ENCODE results near the gene EVI5. TPM values are rescaled to one million over a fixed set of nuclear protein-coding genes. Genes with fewer than 3 reads are reported as not detected.

Gene EVI5
- total and polyA plus RNA-seq, 3 experiments from 2014 or later, result 0.10 to 27.7 (median 27.4) TPM

DNA sequence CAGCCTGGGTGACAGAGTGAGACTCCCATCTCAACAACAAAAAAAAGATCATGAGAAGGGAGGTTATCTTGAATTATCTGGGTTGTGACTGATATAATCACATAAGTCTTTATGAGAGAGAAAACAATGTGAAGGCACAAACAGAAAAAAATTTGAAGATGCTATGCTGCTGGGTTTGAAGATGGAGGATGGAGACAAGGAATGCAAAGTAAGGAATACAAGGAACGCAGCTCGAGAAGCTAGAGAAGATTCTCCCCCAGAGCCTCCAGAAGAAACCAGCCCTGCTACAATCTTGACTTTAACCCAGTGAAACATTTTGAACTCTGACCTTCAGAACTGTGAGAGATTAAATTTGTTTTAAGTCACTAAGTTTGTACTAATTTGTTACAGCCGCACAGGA lies 15.1 kb downstream of the EVI5 start:
- ChIA-PET CTCF (no interaction called here), POLR2A (no interaction called here)
- Mint-ChIP-seq H3K27me3 (peaks cover 12 to 30% of the 10 kb centered on the region in 2 donors), H3K4me3 (no peak overlapping the region), H3K4me1 (no peaks in the 10 kb centered on the region), H3K9me3 (peaks cover 0 to 9% (median 2%) of the 10 kb centered on the region in 5 donors), H3K27ac (no peak overlapping the region), H3K36me3 (no peaks in the 10 kb centered on the region)
- DNase-seq, result no peak
- Histone ChIP-seq H3K9me3 (ENCODE audit: low read length) (no peaks in the 10 kb centered on the region), H3K4me1 (ENCODE audit: insufficient read depth, low read length) (no peaks in the 10 kb centered on the region), H3K4me3 (ENCODE audit: low read length) (no peak overlapping the region), H3K27me3 (ENCODE audit: insufficient read depth, low read length, poor library complexity, severe bottlenecking) (no peaks in the 10 kb centered on the region), H3K36me3 (ENCODE audit: insufficient read depth, low read length) (no peaks in the 10 kb centered on the region), H3K27ac (ENCODE audit: low read depth, low read length) (no peak overlapping the region)

DNA sequence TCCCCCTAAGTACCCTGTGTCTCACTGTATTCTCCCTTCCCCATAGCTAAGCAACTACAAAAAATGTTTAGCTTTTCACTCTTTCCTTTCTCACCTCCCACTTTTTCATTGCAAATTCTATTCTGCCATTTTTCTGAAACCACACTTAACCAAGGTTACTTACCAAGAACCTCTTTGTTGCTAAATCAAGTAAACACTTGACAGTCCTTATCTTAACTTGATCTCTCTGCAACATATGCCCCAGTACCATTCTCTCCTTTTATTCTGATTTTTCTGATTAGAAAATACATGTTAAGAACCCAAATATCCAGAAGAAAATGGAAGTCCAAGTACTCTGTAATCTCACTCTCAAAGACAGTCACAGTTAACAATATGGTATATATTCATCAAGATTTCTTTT lies 16.0 kb downstream of the EVI5 start:
- Histone ChIP-seq H3K27ac (ENCODE audit: low read depth, low read length) (no peak overlapping the region), H3K27me3 (ENCODE audit: insufficient read depth, low read length, poor library complexity, severe bottlenecking) (no peaks in the 10 kb centered on the region), H3K4me3 (ENCODE audit: low read length) (no peak overlapping the region), H3K9me3 (ENCODE audit: low read length) (no peaks in the 10 kb centered on the region), H3K4me1 (ENCODE audit: insufficient read depth, low read length) (no peaks in the 10 kb centered on the region), H3K36me3 (ENCODE audit: insufficient read depth, low read length) (no peaks in the 10 kb centered on the region)
- POLR2A ChIA-PET, result no interaction called here
- DNase-seq, result no peak
- CTCF ChIA-PET, result no interaction called here
- H3K4me1 Mint-ChIP-seq, result no peaks in the 10 kb centered on the region
- no peaks in the 10 kb centered on the region for H3K36me3 Mint-ChIP-seq
- no peak overlapping the region for H3K4me3 Mint-ChIP-seq
- H3K9me3 Mint-ChIP-seq, result peaks cover 0 to 9% (median 2%) of the 10 kb centered on the region in 5 donors
- no peak overlapping the region for H3K27ac Mint-ChIP-seq
- peaks cover 12 to 24% of the 10 kb centered on the region in 2 donors for H3K27me3 Mint-ChIP-seq

DNA sequence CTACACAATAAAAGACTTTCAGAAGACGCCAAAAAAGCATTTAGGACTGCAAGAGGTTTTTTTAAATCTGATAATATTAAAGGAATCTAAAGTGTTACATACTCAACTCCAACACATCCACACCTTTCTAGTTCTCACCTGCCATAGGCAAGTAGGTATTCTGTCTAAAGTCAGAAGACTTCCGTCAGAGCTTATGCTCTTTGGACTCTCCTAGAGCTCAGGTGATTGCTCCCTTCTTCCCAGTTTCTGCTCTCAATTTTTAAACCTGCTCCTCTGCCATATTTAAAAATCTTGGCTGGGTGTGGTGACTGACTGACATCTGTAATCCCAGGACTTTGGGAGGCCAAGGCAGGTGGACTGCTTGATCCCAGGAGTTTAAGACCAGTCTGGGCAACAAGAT lies 16.6 kb downstream of the EVI5 start:
- Mint-ChIP-seq H3K27ac (no peak overlapping the region), H3K27me3 (peaks cover 9 to 22% of the 10 kb centered on the region in 2 donors), H3K36me3 (no peaks in the 10 kb centered on the region), H3K4me3 (no peak overlapping the region), H3K4me1 (no peaks in the 10 kb centered on the region), H3K9me3 (peaks cover 0 to 9% (median 2%) of the 10 kb centered on the region in 5 donors)
- CTCF ChIA-PET, result interaction anchor here (1.1 kb wide), 1 partner anchor 10 kb away, joined by 3 read pairs; no protein-coding TSS in a partner anchor
- Histone ChIP-seq H3K36me3 (ENCODE audit: insufficient read depth, low read length) (no peaks in the 10 kb centered on the region), H3K4me1 (ENCODE audit: insufficient read depth, low read length) (no peaks in the 10 kb centered on the region), H3K9me3 (ENCODE audit: low read length) (no peaks in the 10 kb centered on the region), H3K27ac (ENCODE audit: low read depth, low read length) (no peak overlapping the region), H3K27me3 (ENCODE audit: insufficient read depth, low read length, poor library complexity, severe bottlenecking) (no peaks in the 10 kb centered on the region), H3K4me3 (ENCODE audit: low read length) (no peak overlapping the region)
- DNase-seq, result no peak
- POLR2A ChIA-PET, result no interaction called here

DNA sequence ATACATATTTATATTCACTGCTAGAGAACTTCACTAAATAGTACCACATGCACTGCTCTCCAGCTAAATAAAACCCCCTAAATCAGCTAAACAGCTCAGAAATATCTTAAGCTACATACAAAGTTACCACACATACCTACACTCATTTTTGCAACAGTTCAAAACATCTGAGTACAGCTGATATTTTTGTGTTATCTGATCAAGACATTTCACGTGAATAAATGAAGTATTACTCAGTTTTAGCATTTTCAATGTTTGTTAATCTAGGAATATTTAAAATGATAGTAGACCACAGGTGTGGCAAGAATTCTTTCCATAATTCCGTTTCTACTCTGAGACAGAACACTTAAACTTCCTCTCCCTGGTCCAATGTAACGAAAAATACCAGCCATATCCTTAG lies 20.8 kb downstream of the EVI5 start:
- peak overlapping the region in 1 of 8 donors; percentile 55 for H3K27ac Mint-ChIP-seq
- CTCF ChIA-PET, result interaction anchor here (1.0 kb wide), 1 partner anchor 11 kb away, joined by 3 read pairs; no protein-coding TSS in a partner anchor
- no peak for DNase-seq
- H3K4me3 ChIP-seq (ENCODE audit: low read length), result no peak overlapping the region
- H3K9me3 ChIP-seq (ENCODE audit: low read length), result no peaks in the 10 kb centered on the region
- no peak overlapping the region for H3K4me3 Mint-ChIP-seq
- H3K27me3 Mint-ChIP-seq, result peaks cover 0 to 14% of the 10 kb centered on the region in 2 donors
- no peaks in the 10 kb centered on the region for H3K27me3 ChIP-seq (ENCODE audit: insufficient read depth, low read length, poor library complexity, severe bottlenecking)
- no peaks in the 10 kb centered on the region for H3K36me3 ChIP-seq (ENCODE audit: insufficient read depth, low read length)
- no peak overlapping the region for H3K27ac ChIP-seq (ENCODE audit: low read depth, low read length)
- H3K4me1 Mint-ChIP-seq, result no peaks in the 10 kb centered on the region
- H3K9me3 Mint-ChIP-seq, result peaks cover 0 to 9% (median 2%) of the 10 kb centered on the region in 5 donors
- H3K36me3 Mint-ChIP-seq, result no peaks in the 10 kb centered on the region
- POLR2A ChIA-PET, result no interaction called here
- no peaks in the 10 kb centered on the region for H3K4me1 ChIP-seq (ENCODE audit: insufficient read depth, low read length)

DNA sequence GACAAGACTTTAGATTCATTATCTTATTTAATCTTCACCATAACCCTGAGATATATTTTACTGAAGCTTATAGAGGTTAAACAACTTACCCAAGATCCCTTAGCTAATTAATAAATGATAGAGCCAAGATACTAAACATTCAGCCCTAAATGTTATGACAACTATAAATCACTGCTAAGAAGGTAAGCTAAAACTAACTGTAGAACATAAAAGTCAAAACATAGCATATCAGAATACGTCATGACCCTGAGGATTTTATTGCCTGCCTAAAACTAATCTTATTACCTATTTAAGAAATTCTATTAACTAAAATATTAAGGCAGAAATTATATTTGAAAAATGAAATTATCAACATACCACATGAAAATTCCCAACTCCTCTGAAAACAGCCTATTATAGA lies 22.6 kb downstream of the EVI5 start:
- CTCF ChIA-PET, result interaction anchor here (1.8 kb wide), 1 partner anchor 14 kb away, joined by 8 read pairs; no protein-coding TSS in a partner anchor
- H3K4me1 ChIP-seq (ENCODE audit: insufficient read depth, low read length), result no peaks in the 10 kb centered on the region
- H3K4me3 ChIP-seq (ENCODE audit: low read length), result no peak overlapping the region
- H3K27ac ChIP-seq (ENCODE audit: low read depth, low read length), result no peak overlapping the region
- no peak overlapping the region for H3K27ac Mint-ChIP-seq
- H3K9me3 Mint-ChIP-seq, result peaks cover 0 to 2% (median 0%) of the 10 kb centered on the region in 5 donors
- H3K36me3 Mint-ChIP-seq, result no peaks in the 10 kb centered on the region
- H3K36me3 ChIP-seq (ENCODE audit: insufficient read depth, low read length), result no peaks in the 10 kb centered on the region
- H3K27me3 ChIP-seq (ENCODE audit: insufficient read depth, low read length, poor library complexity, severe bottlenecking), result no peaks in the 10 kb centered on the region
- H3K4me3 Mint-ChIP-seq, result no peak overlapping the region
- no peaks in the 10 kb centered on the region for H3K9me3 ChIP-seq (ENCODE audit: low read length)
- H3K4me1 Mint-ChIP-seq, result no peaks in the 10 kb centered on the region
- POLR2A ChIA-PET, result no interaction called here
- no peak for DNase-seq
- peaks cover 1 to 17% of the 10 kb centered on the region in 2 donors for H3K27me3 Mint-ChIP-seq

DNA sequence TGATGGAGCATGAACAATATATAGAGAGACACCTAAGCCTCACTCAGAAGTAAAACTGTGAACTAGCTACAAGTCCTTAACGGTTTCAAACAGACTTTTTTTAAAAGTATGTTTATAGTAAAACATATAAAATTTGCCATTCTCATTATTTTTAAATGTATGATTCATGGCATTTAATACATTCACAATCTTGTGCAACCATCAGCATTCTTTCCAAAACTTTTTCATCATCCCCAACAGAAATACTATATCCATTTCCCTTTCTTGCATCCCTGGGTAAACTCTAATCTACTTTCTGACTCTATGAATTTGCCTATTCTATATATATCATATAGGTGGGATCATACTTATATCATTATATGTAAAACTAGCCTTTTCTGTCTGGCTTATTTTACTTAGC lies 25.5 kb downstream of the EVI5 start:
- no peak overlapping the region for H3K4me3 Mint-ChIP-seq
- H3K4me1 Mint-ChIP-seq, result no peaks in the 10 kb centered on the region
- no peaks in the 10 kb centered on the region for H3K4me1 ChIP-seq (ENCODE audit: insufficient read depth, low read length)
- DNase-seq, result no peak
- no peaks in the 10 kb centered on the region for H3K27me3 ChIP-seq (ENCODE audit: insufficient read depth, low read length, poor library complexity, severe bottlenecking)
- H3K9me3 Mint-ChIP-seq, result no peaks in the 10 kb centered on the region
- no peaks in the 10 kb centered on the region for H3K9me3 ChIP-seq (ENCODE audit: low read length)
- no peak overlapping the region for H3K27ac Mint-ChIP-seq
- peaks cover 0 to 4% (median 0%) of the 10 kb centered on the region in 3 donors for H3K36me3 Mint-ChIP-seq
- ChIA-PET CTCF (no interaction called here), POLR2A (no interaction called here)
- no peaks in the 10 kb centered on the region for H3K36me3 ChIP-seq (ENCODE audit: insufficient read depth, low read length)
- H3K27ac ChIP-seq (ENCODE audit: low read depth, low read length), result no peak overlapping the region
- peaks cover 1 to 31% of the 10 kb centered on the region in 2 donors for H3K27me3 Mint-ChIP-seq
- no peak overlapping the region for H3K4me3 ChIP-seq (ENCODE audit: low read length)

DNA sequence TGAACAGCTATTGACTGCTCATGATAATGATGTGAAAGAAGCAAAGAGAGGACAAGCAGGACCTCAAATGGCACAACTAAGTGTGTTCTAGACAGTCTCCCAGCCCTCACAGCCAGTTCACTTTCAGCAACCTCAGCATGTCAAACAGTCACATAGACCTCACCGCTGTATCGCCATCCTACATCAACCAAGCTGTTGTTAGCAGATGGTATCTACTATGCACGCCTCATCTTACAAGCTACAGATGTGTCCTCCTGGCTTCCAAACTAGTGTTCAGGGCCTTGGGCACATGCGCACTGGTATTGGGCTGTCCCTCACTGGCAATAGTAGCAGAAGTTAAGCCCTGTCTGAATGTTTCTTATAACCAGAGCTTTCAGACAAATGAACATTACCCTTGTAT lies 28.4 kb downstream of the EVI5 start:
- Mint-ChIP-seq H3K27me3 (peaks cover 1 to 37% of the 10 kb centered on the region in 2 donors), H3K9me3 (peaks cover 0 to 1% (median 0%) of the 10 kb centered on the region in 5 donors), H3K27ac (no peak overlapping the region), H3K4me3 (no peak overlapping the region), H3K4me1 (no peaks in the 10 kb centered on the region), H3K36me3 (peaks cover 0 to 4% (median 0%) of the 10 kb centered on the region in 3 donors)
- DNase-seq, result no peak
- ChIA-PET POLR2A (no interaction called here), CTCF (no interaction called here)
- Histone ChIP-seq H3K36me3 (ENCODE audit: insufficient read depth, low read length) (no peaks in the 10 kb centered on the region), H3K27ac (ENCODE audit: low read depth, low read length) (no peak overlapping the region), H3K27me3 (ENCODE audit: insufficient read depth, low read length, poor library complexity, severe bottlenecking) (no peaks in the 10 kb centered on the region), H3K4me1 (ENCODE audit: insufficient read depth, low read length) (no peaks in the 10 kb centered on the region), H3K4me3 (ENCODE audit: low read length) (no peak overlapping the region), H3K9me3 (ENCODE audit: low read length) (no peaks in the 10 kb centered on the region)

DNA sequence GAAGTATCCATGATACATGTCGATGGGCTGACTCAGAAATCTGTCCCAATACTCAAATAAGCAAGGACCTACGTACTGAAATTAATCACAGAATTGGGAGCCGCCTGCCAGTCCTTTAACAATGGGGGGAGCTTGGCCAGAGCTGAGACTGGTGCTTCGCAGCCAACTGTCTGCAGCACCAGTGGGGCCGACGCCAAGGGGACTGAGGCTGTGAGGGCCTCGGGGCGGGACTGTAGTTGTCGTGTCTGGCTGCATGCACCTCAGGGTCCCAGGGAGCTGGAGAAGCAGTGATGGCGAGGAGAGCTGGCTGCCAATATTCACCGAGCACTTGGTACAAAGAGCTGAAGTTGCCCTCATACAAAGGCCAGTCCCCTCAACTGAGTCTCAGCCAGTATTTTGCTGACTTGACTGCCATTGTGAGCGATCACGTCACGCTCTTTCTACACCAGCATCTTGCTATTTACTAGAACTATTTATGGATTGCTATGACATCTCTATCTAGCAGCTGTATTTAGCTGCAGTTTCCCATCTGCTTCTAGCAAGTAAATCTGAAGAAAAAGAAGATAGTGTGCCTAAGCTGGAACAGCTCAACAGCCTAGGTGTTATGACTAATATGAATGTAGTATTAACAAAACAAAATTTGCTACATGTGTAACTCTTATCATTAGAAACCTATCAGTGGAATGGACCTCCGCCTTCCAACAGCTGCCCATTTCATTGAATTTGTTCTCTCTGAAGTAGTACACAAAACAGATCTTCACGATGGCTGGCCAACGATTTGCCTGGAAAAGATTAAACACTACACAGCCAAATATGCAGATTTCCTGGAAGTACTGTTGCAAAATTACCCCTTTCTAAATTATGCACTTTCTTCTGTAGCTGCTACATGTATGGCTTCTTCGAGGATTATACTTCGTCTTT lies 29.1 kb downstream of the EVI5 start:
- peaks cover 1 to 42% of the 10 kb centered on the region in 2 donors for H3K27me3 Mint-ChIP-seq
- peaks cover 0 to 4% (median 0%) of the 10 kb centered on the region in 3 donors for H3K36me3 Mint-ChIP-seq
- Histone ChIP-seq H3K27me3 (ENCODE audit: insufficient read depth, low read length, poor library complexity, severe bottlenecking) (no peaks in the 10 kb centered on the region), H3K27ac (ENCODE audit: low read depth, low read length) (no peak overlapping the region), H3K36me3 (ENCODE audit: insufficient read depth, low read length) (no peaks in the 10 kb centered on the region), H3K4me3 (ENCODE audit: low read length) (no peak overlapping the region), H3K9me3 (ENCODE audit: low read length) (no peaks in the 10 kb centered on the region), H3K4me1 (ENCODE audit: insufficient read depth, low read length) (no peaks in the 10 kb centered on the region)
- no peak overlapping the region for H3K27ac Mint-ChIP-seq
- peaks cover 0 to 1% (median 0%) of the 10 kb centered on the region in 5 donors for H3K9me3 Mint-ChIP-seq
- no peak overlapping the region for H3K4me3 Mint-ChIP-seq
- ChIA-PET CTCF (no interaction called here), POLR2A (no interaction called here)
- no peak for DNase-seq
- H3K4me1 Mint-ChIP-seq, result no peaks in the 10 kb centered on the region

All from CD8-positive, alpha-beta memory T cell (primary cell).